Measurements from ENCODE around the gene KIR2DL3.
"Not testable (repeated sequence)": the region's sequence is repeated elsewhere in the genome, so short reads cannot be mapped to it uniquely, and the experiment has no call there.

KIR2DL3 gene

GRCh38 chr19:54788154-54788553, 49.8 kb downstream of the KIR2DL3 start:
- not testable (repeated sequence) for H3K4me3 ChIP-seq (ENCODE audit: low read depth, low read length)

GRCh38 chr19:54790711-54791110, 52.4 kb downstream of the KIR2DL3 start:
- no peak overlapping the region for H3K4me3 ChIP-seq (ENCODE audit: low read depth, low read length)

- no peak overlapping the region for H3K4me3 ChIP-seq (ENCODE audit: low read depth, low read length)
These were observed 53.2 kb downstream of the KIR2DL3 start for GRCh38 chr19:54791476-54791875.

- no peak overlapping the region for H3K4me3 ChIP-seq (ENCODE audit: low read depth, low read length)
These were observed 54.5 kb downstream of the KIR2DL3 start for GRCh38 chr19:54792814-54793213.

GRCh38 chr19:54795758-54796157, 57.4 kb downstream of the KIR2DL3 start:
- no peak overlapping the region for H3K4me3 ChIP-seq (ENCODE audit: low read depth, low read length)

Data from iPS-11a (cell line).